SK-MEL-5 (cell line): ENCODE data around the gene PPP1R12C. TPM values are rescaled to one million over a fixed set of nuclear protein-coding genes. Genes with fewer than 3 reads are reported as not detected.

Experiments
- DNase-seq: peaks from one replicate; pipeline ENCODE4 v3.0.0-alpha.2; 2016; ENCODE audit warnings: low read depth, low spot score
- in situ Hi-C: cut with HindIII; loops from 2 replicates; pipeline ENCODE4 v1.10.0; 2016; ENCODE audit warnings: low sequenced_read_pairs, high pct_unique_total_duplicates, low pct_unique_long_range_greater_than_20kb
- total RNA-seq: library from RNA; depleted of rRNA; stranded (reverse); fragments of >200 nt; shearing (Covaris generic); gene quantifications from 2 replicates; pipeline ENCODE4 v1.2.3, GENCODE V29; 2014

PPP1R12C gene
- total RNA-seq, 1 experiment from 2014 or later: 35.1 TPM

GRCh38 chr19:55149078-55150003, 31.9 kb upstream of the PPP1R12C start, which contains the start of gene TNNT1:
Gene TNNT1 (minus strand): TSS chr19:55149206. CDS start chr19:55147157, 2,049 bp downstream.
- DNase-seq: no peak
- in situ Hi-C loops: no loop called here

- in situ Hi-C loops: no loop called here
- no peak for DNase-seq
These were observed 30.3 kb upstream of the PPP1R12C start for GRCh38 chr19:55147545-55148251.

- DNase-seq: peak; percentile 68
- in situ Hi-C loops: no loop called here
These were observed 29.4 kb upstream of the PPP1R12C start for GRCh38 chr19:55146705-55147273.

GRCh38 chr19:55146078-55146704, 28.8 kb upstream of the PPP1R12C start:
- peak; percentile 70 for DNase-seq
- in situ Hi-C loops: no loop called here

- in situ Hi-C loops: no loop called here
- no peak for DNase-seq
These were observed 27.8 kb upstream of the PPP1R12C start for GRCh38 chr19:55145232-55145631.

- no peak for DNase-seq
- in situ Hi-C loops: no loop called here
These were observed 24.3 kb upstream of the PPP1R12C start for GRCh38 chr19:55141696-55142095.

GRCh38 chr19:55137915-55138314, 20.5 kb upstream of the PPP1R12C start:
- no peak for DNase-seq
- in situ Hi-C loops: no loop called here

- in situ Hi-C loops: no loop called here
- DNase-seq: no peak
These were observed 19.1 kb upstream of the PPP1R12C start for GRCh38 chr19:55136399-55137102.

- no peak for DNase-seq
- in situ Hi-C loops: no loop called here
These were observed 17.3 kb upstream of the PPP1R12C start for GRCh38 chr19:55134736-55135135.

GRCh38 chr19:55133639-55134444, 16.4 kb upstream of the PPP1R12C start:
- in situ Hi-C loops: no loop called here

GRCh38 chr19:55132453-55133129, 15.2 kb upstream of the PPP1R12C start:
- in situ Hi-C loops: no loop called here
- DNase-seq: no peak

More at GRCh38 chr19:55133639-55134444, 16.4 kb upstream of the PPP1R12C start:
- no peak for DNase-seq

- in situ Hi-C loops: no loop called here
- DNase-seq: no peak
These were observed 14.0 kb upstream of the PPP1R12C start for GRCh38 chr19:55131421-55131820.

- no peak for DNase-seq
- in situ Hi-C loops: no loop called here
These were observed 1.6 kb upstream of the PPP1R12C start for GRCh38 chr19:55119053-55119452.

- DNase-seq: no peak
- in situ Hi-C loops: no loop called here
These were observed 1.1 kb upstream of the PPP1R12C start for GRCh38 chr19:55118401-55118991.

GRCh38 chr19:55117663-55118391, 390 bp upstream of the PPP1R12C start:
- DNase-seq: peak; percentile 98
- in situ Hi-C loops: no loop called here
